ENCODE data around the gene FAM163A.

Gene FAM163A

DNA sequence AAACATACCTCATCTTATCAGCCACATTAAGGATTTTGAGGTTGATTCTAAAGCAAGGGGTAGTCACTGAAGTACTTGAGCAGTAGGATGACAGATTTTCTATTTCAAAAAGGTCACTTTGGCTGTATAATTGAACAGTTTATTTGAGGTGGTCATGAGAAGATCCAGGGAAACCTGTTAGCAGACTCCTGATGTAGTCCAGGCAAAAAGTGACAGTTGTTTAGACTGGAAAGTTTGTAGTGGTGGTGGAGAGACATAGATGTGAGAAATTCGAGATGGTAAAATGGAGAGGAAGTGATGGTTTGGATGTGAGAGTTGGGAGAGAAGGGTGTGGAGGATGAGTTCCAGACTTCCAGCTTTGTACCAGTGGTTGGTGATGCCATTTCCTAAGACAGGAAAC, 7.5 kb downstream of the FAM163A start:
- TF ChIP-seq CTCF (IDR thresholded peaks at IDR 0.05), result no peak
- Histone ChIP-seq H3K4me1 (ENCODE audit: control insufficient read depth in 1 of 2, insufficient read depth in 1 of 2, low read depth in 1 of 2, low read length in 1 of 2) (no peaks in the 10 kb centered on the region), H3K27me3 (peaks cover 37% of the 10 kb centered on the region), H3K4me3 (ENCODE audit: low read depth in 1 of 2, low read length in 1 of 2) (no peak overlapping the region), H3K36me3 (no peaks in the 10 kb centered on the region), H3K9me3 (no peaks in the 10 kb centered on the region), H3K27ac (no peak overlapping the region)

DNA sequence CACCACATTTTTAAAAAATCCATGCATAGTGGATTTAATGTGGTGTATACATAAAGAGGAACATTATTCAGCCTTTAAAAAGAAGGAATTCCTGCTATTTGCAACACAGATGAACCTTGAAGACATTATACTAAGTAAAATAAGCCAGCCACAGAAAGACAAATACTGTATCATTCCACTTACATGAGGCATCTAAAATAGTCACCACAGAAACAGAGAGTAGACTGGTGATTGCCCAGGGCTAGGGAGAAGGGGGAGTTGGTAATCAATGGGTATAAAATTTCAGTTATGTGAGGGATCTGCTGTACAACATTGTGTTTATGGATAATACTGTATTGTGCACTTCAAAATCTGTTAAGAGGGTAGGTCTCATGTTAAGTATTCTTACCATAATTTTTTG, 10.0 kb downstream of the FAM163A start:
- Histone ChIP-seq H3K36me3 (no peaks in the 10 kb centered on the region), H3K27ac (no peak overlapping the region), H3K4me3 (ENCODE audit: low read depth in 1 of 2, low read length in 1 of 2) (no peak overlapping the region), H3K9me3 (no peaks in the 10 kb centered on the region), H3K4me1 (ENCODE audit: control insufficient read depth in 1 of 2, insufficient read depth in 1 of 2, low read depth in 1 of 2, low read length in 1 of 2) (no peaks in the 10 kb centered on the region), H3K27me3 (peaks cover 17% of the 10 kb centered on the region)
- no peak for TF ChIP-seq CTCF (IDR thresholded peaks at IDR 0.05)

- peaks cover 13% of the 10 kb centered on the region for H3K27me3 ChIP-seq
- H3K9me3 ChIP-seq, result no peaks in the 10 kb centered on the region
- H3K36me3 ChIP-seq, result no peaks in the 10 kb centered on the region
Measured at GRCh38 chr1:179754041-179754624, 11.0 kb downstream of the FAM163A start.

GRCh38 chr1:179757933-179758332, 14.8 kb downstream of the FAM163A start:
- Histone ChIP-seq H3K27ac (no peak overlapping the region), H3K36me3 (no peaks in the 10 kb centered on the region), H3K4me1 (ENCODE audit: control insufficient read depth in 1 of 2, insufficient read depth in 1 of 2, low read depth in 1 of 2, low read length in 1 of 2) (no peaks in the 10 kb centered on the region), H3K4me3 (ENCODE audit: low read depth in 1 of 2, low read length in 1 of 2) (no peak overlapping the region), H3K27me3 (peaks cover 25% of the 10 kb centered on the region), H3K9me3 (no peaks in the 10 kb centered on the region)
- TF ChIP-seq CTCF (IDR thresholded peaks at IDR 0.05), result no peak

More at GRCh38 chr1:179754041-179754624, 11.0 kb downstream of the FAM163A start:
- H3K4me1 ChIP-seq (ENCODE audit: control insufficient read depth in 1 of 2, insufficient read depth in 1 of 2, low read depth in 1 of 2, low read length in 1 of 2), result no peaks in the 10 kb centered on the region
- H3K4me3 ChIP-seq (ENCODE audit: low read depth in 1 of 2, low read length in 1 of 2), result no peak overlapping the region
- no peak for TF ChIP-seq CTCF (IDR thresholded peaks at IDR 0.05)
- no peak overlapping the region for H3K27ac ChIP-seq

GRCh38 chr1:179760521-179760920, 17.4 kb downstream of the FAM163A start:
- no peak overlapping the region for H3K4me3 ChIP-seq (ENCODE audit: low read depth in 1 of 2, low read length in 1 of 2)
- no peaks in the 10 kb centered on the region for H3K4me1 ChIP-seq (ENCODE audit: control insufficient read depth in 1 of 2, insufficient read depth in 1 of 2, low read depth in 1 of 2, low read length in 1 of 2)
- H3K36me3 ChIP-seq, result no peaks in the 10 kb centered on the region
- no peak overlapping the region for H3K27ac ChIP-seq
- H3K9me3 ChIP-seq, result no peaks in the 10 kb centered on the region
- peaks cover 18% of the 10 kb centered on the region for H3K27me3 ChIP-seq
- no peak for TF ChIP-seq CTCF (IDR thresholded peaks at IDR 0.05)

DNA sequence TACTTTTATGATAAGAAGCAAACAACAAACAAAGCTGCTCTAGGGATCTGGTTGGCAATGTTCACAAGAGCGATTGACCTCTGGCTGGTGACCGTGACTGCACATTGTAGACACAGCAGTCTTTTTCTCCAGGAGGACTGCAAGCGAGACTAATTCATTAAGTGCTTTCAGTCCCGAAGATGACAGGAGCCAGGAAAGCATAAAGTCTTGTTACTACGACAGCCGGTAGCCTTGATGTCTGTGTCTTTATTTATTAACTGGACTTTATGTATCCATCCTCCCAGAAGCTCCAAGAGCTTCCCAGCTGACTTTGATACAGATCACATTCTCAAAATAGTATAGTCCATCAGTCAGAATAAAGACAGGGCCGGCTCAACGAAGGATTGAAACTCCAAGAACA, 18.2 kb downstream of the FAM163A start:
- no peak for TF ChIP-seq CTCF (IDR thresholded peaks at IDR 0.05)
- H3K27ac ChIP-seq, result no peak overlapping the region
- H3K36me3 ChIP-seq, result no peaks in the 10 kb centered on the region
- H3K27me3 ChIP-seq, result peaks cover 18% of the 10 kb centered on the region
- H3K4me3 ChIP-seq (ENCODE audit: low read depth in 1 of 2, low read length in 1 of 2), result no peak overlapping the region
- H3K9me3 ChIP-seq, result no peaks in the 10 kb centered on the region
- H3K4me1 ChIP-seq (ENCODE audit: control insufficient read depth in 1 of 2, insufficient read depth in 1 of 2, low read depth in 1 of 2, low read length in 1 of 2), result no peaks in the 10 kb centered on the region

Data from neutrophil (primary cell).